ENCODE measurements around the gene TRIM32. TPM values are rescaled to one million over a fixed set of nuclear protein-coding genes. Genes with fewer than 3 reads are reported as not detected.

TRIM32 gene
- total and polyA plus RNA-seq, 7 donors: 2.8 to 16.1 (median 11.9) TPM

DNA sequence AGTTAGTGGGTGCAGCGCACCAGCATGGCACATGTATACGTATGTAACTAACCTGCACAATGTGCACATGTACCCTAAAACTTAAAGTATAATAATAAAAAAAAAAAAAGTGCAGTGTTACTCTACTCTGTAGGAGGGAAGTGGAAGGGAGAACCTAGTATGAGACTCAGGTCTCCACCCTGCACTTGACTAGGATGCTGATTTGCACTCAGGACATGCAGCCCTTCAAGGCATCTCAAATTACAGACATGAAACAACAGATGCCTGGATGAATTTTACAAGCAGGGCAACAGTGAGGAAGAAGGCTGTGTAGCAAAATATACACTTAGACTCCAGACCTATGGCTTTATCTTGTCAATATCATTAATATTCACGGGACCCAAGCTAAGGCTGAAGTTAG, 16.5 kb downstream of the TRIM32 start:
- intact Hi-C loops (cut with DNase I): no loop called here
- 92 to 98% methylated on average over 3 of the region's 3 CpGs for WGBS, 2 donors
- TF ChIP-seq, protein P1, sequence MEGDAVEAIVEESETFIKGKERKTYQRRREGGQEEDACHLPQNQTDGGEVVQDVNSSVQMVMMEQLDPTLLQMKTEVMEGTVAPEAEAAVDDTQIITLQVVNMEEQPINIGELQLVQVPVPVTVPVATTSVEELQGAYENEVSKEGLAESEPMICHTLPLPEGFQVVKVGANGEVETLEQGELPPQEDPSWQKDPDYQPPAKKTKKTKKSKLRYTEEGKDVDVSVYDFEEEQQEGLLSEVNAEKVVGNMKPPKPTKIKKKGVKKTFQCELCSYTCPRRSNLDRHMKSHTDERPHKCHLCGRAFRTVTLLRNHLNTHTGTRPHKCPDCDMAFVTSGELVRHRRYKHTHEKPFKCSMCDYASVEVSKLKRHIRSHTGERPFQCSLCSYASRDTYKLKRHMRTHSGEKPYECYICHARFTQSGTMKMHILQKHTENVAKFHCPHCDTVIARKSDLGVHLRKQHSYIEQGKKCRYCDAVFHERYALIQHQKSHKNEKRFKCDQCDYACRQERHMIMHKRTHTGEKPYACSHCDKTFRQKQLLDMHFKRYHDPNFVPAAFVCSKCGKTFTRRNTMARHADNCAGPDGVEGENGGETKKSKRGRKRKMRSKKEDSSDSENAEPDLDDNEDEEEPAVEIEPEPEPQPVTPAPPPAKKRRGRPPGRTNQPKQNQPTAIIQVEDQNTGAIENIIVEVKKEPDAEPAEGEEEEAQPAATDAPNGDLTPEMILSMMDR (IDR thresholded peaks at IDR 0.05): no peak
- TF ChIP-seq POLR2A (IDR thresholded peaks at IDR 0.05) (no peak), EP300 (IDR thresholded peaks at IDR 0.05) (no peak), POLR2AphosphoS5 (IDR thresholded peaks at IDR 0.05) (no peak)
- H3K27me3 ChIP-seq: no peaks in the 10 kb centered on the region
- H3K9me3 ChIP-seq: no peaks in the 10 kb centered on the region
- H3K36me3 ChIP-seq: peaks cover 6 to 17% (median 12%) of the 10 kb centered on the region in 4 donors
- DNase-seq: no peak
- no peak overlapping the region for H3K27ac ChIP-seq
- peaks cover 0 to 12% (median 5%) of the 10 kb centered on the region in 4 donors for H3K4me1 ChIP-seq
- no peak overlapping the region for H3K4me3 ChIP-seq

DNA sequence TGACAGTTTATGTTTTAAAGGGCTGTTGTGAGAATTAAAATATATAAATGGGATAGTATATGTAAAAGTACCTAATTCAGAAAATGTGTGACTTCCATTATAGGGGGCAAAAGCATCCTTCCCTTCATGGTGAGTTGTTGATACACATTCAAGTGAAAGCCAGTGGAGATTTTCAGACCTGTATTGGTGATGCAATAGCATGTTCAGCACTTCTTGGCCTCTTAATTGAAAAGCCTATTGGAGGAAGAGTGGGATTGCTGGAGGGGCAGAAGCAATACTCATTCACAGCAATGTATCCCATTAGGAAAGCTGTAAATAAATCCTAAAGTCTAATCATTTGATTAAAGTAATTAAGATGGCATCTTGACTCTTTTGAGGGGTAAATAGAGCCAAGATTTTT, 17.4 kb downstream of the TRIM32 start:
- intact Hi-C loops (cut with DNase I): no loop called here
- no peak for DNase-seq
- peaks cover 0 to 8% (median 3%) of the 10 kb centered on the region in 4 donors for H3K36me3 ChIP-seq
- no peaks in the 10 kb centered on the region for H3K27me3 ChIP-seq
- H3K4me3 ChIP-seq: no peak overlapping the region
- H3K9me3 ChIP-seq: no peaks in the 10 kb centered on the region
- TF ChIP-seq EP300 (IDR thresholded peaks at IDR 0.05) (no peak), POLR2A (IDR thresholded peaks at IDR 0.05) (no peak)
- TF ChIP-seq, protein P1 (IDR thresholded peaks at IDR 0.05): no peak
- H3K4me1 ChIP-seq: peaks cover 0 to 12% (median 5%) of the 10 kb centered on the region in 4 donors
- H3K27ac ChIP-seq: no peak overlapping the region

DNA sequence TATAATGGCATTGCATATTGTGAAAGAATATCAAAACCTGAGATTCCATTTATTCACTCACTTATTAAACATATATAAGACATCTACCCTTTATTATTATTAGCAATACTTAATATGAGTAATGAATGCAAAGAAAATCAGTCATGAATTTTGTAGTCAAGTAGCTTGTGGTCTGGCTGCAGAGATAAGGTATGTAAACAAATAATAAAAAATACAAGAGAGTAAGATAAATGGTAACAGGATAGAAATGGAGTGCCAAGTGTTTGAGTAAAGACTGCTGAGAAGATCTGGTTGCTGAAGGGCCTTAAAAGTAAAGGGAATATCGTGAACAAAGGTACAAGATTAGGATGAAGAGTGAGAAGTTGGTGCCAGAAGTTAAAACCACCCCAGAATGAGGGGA, 18.4 kb downstream of the TRIM32 start:
- Histone ChIP-seq H3K4me1 (peaks cover 0 to 12% (median 5%) of the 10 kb centered on the region in 4 donors), H3K27ac (no peak overlapping the region), H3K9me3 (no peaks in the 10 kb centered on the region), H3K4me3 (no peak overlapping the region), H3K36me3 (no peaks in the 10 kb centered on the region), H3K27me3 (no peaks in the 10 kb centered on the region)
- WGBS, 2 donors: 15 to 48% methylated on average over 1 of the region's 1 CpG
- no peak for DNase-seq
- TF ChIP-seq POLR2A (IDR thresholded peaks at IDR 0.05): no peak
- TF ChIP-seq, protein P1 (IDR thresholded peaks at IDR 0.05): no peak
- no peak for TF ChIP-seq EP300 (IDR thresholded peaks at IDR 0.05)
- TF ChIP-seq POLR2AphosphoS5 (IDR thresholded peaks at IDR 0.05): no peak
- intact Hi-C loops (cut with DNase I): no loop called here

DNA sequence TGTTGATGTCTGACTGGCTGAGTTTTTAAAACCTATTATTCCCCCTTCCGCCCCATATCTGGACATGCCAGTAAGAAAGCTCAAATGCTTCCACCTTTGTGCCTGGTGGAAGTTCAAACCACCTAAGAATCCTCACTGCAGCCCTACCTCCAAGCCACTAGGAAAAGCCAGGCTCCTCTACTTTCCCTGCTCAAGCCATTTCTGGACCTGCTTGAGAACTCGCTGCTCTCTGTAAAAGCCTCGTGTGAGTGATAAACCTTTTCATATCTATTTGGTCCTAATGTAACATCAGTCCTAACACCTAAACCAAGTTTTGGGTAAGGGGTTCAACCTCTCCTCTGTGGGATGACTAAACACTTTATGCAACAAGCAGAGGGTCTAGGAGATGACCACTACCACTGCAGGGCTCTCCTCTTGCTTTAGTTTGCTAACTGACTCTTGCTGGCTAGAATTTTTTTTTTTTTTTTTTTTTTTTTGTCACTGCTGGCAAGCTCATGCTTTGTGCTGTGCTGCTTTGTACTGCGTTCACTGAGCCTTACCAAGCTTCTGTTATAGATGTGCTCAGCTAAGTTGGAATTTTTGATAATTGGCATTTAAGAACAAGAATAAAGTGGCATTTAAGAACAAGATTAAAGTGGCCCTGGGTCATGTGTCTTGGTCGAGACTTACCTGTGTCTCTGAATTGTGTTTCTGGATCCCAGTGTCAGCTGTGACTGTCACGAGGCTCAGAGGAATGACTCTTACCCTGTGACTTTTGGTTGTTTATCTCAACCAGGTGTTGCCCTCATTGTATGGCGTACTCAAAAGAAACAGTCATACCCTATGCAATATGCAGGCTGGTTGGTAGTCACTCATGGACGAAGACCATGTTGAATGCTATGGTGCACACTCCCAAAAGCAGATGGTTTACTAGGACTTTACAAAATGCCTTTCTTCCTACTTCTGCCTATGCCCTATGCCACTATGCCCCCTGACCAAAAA, 19.5 kb downstream of the TRIM32 start:
- H3K27ac ChIP-seq: no peak overlapping the region
- WGBS, 2 donors: 94 to 96% methylated on average over 8 of the region's 8 CpGs
- no peaks in the 10 kb centered on the region for H3K27me3 ChIP-seq
- TF ChIP-seq, protein P1 (IDR thresholded peaks at IDR 0.05): no peak
- peaks cover 0 to 12% (median 5%) of the 10 kb centered on the region in 4 donors for H3K4me1 ChIP-seq
- no peaks in the 10 kb centered on the region for H3K36me3 ChIP-seq
- no peak overlapping the region for H3K4me3 ChIP-seq
- no peak for DNase-seq
- intact Hi-C loops (cut with DNase I): no loop called here
- no peaks in the 10 kb centered on the region for H3K9me3 ChIP-seq

Data from sigmoid colon (tissue), 7 donors.